HG02678 (cell line): ENCODE data around the gene HOXB9.
A peak's percentile ranks its signal among the peaks of the same experiment; 100 is the strongest.

Experiments
- ATAC-seq: cut with Tn5 transposase; IDR thresholded peaks from one replicate; pipeline ENCODE4 v1.9.1; 2021; ENCODE audit warnings: mild to moderate bottlenecking, moderate library complexity; ENCODE audit not compliant: unreplicated experiment

HOXB9 gene

GRCh38 chr17:48588528-48588927 is 37.6 kb downstream of the HOXB9 start:
- ATAC-seq = no peak

DNA sequence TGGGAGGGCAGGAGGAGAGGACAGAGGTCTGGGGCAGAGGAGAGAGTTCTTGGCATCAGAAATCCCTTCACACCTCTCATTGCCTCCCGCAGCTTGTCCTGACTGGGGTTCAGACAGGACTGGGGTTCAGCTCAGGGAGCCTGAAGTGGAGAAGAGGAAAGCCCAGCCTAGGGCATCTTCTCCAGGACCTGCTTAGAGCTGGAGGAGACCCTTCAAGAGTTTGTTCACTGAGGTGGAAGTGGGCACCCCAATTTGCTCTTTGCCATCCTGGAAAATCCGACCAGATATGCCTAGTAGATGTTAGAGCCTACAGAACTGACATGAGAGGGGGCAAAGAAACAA is 38.1 kb downstream of the HOXB9 start:
- ATAC-seq = no peak

GRCh38 chr17:48587276-48588073 is 38.7 kb downstream of the HOXB9 start:
- no peak for ATAC-seq

DNA sequence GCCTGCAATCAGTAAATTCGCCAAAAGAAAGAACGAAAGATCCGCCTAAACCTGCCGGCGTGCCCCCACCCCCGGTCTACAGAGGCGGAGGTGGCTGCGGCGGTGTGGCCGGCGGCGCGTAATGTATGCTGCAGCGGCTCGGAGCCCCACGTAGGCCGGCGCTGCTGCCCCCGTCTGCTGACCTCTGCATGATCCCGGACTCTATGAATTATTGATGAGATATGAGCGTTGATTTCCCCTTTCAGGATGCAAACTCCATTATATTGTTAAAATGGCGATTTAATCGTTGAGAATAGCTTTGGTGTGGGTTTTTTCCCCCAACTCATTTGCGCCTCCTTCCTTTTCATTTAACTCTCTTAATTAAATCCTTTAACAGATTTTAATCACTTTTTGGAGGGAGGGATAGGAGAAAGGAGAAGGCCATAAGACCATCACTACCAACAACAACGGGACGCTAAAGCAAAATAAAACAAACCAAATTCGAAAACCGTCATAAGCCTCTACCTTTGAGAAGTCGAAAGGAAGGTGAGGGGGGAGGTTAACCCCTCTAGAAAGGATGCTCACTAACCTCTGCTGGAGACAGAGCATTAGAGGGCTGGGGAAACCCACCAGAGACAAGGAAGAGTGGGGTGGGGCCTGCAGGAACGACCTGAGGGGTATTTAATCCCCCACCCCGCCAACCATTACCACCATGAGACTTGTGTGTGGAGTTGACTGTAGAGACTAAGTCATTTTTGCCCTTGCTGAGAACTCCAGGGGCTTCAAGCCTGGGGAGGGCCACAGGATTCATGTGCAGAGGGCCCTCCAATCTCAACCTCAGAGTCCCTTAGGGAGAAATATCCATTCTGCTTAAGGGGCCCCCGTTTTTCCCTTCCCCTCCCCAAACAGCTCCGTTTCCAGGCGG is 39.6 kb downstream of the HOXB9 start:
- no peak for ATAC-seq

- no peak for ATAC-seq
Observed at GRCh38 chr17:48584223-48584741, 41.9 kb downstream of the HOXB9 start.

DNA sequence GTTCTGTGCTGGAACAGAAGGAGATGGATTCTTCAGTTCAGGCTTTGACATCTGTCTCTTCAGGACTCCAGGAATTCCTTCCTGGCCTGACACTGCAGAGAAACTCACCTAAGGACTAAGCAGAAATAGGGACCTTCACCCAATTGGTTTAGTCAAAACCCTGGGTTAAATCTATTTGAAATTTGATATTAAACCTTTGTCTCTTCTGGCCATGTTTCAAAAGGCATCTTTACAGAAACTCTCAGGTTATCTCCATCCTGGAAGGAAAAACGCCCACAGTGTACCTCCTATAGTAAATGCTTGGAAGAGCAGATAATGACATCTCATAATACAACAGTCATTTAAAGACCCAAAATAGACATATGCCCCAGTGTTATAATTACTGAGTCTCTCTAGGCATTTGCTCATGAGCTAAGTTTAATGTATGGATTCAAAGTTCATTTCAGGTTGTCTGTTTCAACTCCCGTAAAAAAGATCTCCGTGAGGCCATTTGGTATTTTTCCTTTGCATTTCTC is 42.4 kb downstream of the HOXB9 start:
- no peak for ATAC-seq

GRCh38 chr17:48582750-48583069 is 43.4 kb downstream of the HOXB9 start:
- no peak for ATAC-seq

DNA sequence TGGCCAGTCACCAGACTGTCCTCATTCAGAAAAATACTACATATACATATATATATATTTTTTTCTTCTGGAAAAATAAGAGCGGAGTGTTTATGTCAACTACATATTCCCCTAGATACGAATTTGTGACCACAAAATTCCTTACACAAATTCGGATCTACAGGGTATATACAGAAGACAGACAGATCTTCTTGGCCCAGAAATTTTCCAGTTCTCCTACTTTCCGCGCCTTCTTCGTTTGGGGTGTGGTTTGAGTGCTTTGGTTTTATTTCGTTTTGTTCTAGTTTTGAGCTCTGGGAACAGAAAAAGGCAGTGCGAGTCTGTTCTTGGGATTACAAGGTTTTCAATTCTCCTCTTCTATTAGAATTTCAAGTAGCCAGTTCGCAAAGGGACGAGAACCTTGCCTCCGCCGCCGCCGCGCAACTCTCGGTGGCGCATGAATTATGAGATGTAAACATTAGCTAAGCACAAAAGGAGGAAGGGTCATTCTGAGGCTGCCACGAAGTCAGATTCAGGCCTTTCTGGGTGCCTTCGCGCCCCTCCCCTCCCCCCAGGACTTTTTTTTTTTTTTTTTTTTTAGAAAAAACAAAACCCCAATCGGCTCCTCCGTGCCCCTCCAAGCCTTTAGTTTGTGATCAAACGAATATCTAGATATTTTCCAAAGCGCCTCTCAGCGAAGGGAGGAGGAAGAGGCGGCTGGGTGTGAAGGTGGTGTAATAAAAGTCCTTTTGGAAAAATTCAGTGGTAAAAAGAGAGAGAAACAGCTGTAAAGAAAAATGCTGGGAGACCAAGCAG is 46.2 kb downstream of the HOXB9 start:
- ATAC-seq = no peak

GRCh38 chr17:48579471-48579759 is 46.7 kb downstream of the HOXB9 start:
- no peak for ATAC-seq

GRCh38 chr17:48578616-48579470 is 47.3 kb downstream of the HOXB9 start:
- ATAC-seq = peak; percentile 26

DNA sequence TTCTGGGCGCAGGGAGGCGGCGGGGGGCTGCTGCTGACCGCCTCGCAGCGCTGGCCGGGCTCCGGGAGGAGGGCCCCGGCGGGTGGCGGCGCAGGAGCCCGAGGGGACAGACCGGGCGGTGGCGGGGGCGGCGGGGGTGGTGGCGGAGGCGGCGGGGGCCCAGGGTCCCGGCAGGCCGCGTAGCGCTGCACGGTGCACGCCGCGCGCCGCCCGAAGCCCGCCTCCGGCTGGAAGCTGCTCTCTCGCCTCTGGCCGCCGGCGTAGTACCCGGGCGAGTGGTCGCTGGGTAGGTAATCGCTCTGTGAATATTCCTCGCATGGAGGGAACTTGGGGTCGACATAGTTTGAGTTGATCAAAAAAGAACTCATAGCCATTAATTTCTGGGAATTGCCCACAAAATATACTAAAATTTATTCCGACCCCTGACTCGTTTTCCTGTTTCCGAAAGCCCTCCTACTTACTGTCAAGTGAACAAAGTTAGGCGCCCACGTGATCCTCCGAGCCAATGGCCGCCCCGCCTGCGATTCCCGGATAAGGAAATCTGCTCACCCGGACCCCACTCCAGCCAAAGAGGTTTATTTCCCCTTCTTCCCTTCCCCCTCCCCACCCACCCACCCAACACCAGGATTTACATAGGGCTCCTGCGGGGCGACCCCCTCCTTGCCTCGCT is 48.1 kb downstream of the HOXB9 start, which contains the start of gene HOXB4:
Gene HOXB4, minus strand, starts transcription at position 405 of the 670 bp plus-strand sequence. Its CDS starts 31 bp downstream, at position 374.
- peak; percentile 55 for ATAC-seq

DNA sequence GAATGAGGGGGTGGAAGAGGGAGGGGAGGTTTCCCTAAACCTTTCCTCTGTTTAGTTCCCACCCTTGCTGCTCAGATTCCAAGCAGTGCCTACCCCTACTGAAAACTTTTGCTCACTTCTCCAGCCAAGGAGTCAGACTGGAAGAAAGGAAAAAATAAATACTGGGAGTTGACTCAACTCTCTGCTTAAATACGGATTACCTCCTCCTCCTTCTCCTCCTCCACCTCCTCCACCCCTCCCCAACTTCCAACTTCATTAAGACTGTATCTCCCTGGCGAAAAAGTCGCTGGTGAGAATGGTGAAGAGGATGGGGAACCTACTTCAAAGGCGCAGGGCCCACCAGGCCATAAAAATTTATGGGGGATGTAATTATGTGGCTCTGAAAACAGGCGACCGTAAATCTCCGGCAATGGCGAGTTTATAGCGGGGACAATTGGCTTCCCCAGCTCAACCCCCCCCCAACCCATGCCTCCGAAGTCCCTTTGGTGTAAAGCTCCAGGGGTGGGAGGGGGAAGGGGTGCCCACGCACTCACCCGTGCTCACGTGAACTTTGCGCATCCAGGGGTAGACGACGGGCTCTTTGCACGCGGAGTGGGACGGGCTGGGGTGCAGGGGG is 48.7 kb downstream of the HOXB9 start:
- peak; percentile 3 for ATAC-seq

DNA sequence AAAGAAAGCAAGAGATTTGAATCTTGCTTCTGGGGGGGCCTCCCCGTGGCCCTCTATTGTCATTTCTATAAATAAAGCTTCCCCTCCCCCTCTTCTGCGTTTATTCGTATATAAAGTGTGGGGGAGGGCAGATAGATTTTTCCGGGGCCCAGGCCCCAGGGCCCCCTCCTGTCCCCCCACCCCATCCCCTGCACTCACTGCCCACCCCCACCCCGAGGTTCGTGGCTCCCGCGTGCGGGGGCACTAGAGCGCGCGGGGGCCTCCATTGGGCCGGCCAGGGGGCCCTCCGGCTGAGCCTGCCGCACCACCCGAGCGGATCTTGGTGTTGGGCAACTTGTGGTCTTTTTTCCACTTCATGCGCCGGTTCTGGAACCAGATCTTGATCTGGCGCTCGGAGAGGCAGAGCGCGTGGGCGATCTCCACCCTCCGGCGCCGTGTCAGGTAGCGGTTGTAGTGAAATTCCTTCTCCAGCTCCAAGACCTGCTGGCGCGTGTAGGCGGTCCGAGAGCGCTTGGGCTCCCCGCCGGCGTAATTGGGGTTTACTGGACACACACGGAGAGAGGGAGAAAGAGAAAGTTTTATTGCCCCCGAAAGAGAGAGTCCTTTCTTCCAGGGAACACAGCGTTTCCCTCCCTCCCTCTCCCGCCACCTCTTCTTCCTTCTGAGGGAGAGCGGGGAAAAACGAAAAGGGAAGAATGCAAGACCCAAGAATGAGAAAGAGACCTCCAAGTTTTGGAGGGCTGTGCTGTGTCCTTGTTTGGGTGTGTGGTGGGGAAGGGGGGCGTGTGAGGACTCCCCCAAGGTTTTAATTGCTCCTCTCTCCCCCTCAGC is 49.5 kb downstream of the HOXB9 start:
- ATAC-seq = no peak

- no peak for ATAC-seq
Observed at GRCh38 chr17:48575673-48576478, 50.3 kb downstream of the HOXB9 start.

DNA sequence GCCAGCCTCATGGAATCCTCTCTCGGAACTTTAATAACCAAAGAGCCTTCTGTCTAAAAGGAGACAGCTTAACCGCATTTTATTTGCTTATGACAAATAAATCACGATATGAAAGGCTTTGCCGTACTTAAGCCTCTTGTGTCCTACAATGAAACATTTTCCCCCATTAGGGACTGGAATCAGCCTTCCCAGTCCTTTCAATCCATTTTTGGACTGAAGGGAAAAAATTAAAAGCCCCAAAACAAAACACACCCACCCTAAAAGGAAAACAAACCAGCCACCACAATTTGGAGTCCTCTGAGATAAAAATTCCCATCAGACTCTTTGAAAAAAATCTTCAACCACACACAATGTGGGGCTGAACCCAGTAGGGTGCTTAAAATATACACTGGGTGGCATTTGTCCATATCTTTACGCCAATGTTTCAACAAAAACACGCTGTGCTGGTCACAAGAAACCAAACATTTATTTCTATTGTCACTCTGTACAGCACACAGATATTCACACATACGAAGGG is 51.0 kb downstream of the HOXB9 start:
- no peak for ATAC-seq

DNA sequence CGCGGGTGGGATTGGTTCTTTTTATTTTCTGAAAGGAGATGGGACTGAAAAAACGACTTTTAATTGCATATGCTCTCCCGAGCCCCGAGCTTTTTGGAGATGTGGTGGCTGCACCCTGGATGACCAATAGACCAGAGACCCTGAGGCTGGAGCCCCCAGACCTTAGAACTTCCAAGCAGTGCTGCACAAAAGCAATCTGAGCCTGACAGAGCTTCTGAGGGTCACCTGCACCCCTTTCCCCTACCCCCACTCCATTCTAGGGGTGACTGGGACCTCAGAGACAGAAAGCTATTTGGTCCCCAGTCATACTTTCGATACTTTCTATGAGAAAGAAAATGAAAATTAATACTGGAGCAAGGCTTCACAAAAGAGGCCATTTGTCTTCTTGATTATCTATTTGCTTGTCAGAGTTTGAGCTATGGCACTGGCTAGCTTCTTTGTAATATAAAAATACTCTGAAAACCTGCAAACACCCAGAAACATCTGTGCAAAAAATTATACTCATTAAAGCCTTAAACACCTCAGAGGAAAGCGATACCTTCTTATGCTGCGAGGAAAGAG is 51.6 kb downstream of the HOXB9 start:
- no peak for ATAC-seq
